H9 (cell line): Measurements from ENCODE around the gene CBFA2T2. TPM values are rescaled to one million over a fixed set of nuclear protein-coding genes. Genes with fewer than 3 reads are reported as not detected.
"Not testable (repeated sequence)": the region's sequence is repeated elsewhere in the genome, so short reads cannot be mapped to it uniquely, and the experiment has no call there.

Experiments used
- DNase-seq: peaks from one replicate; pipeline ENCODE4 v3.0.0-alpha.2; 2017
- H2AFZ ChIP-seq: one replicate; pipeline ENCODE4 v1.6.1; 2013; ENCODE audit warnings: mild to moderate bottlenecking, low read length, control low read depth, moderate library complexity
- H2AK5ac ChIP-seq: 2 replicates; pipeline ENCODE4 v1.6.1; 2013; ENCODE audit warnings: low read length, control low read depth, mixed read lengths; ENCODE audit not compliant: insufficient read length
- H2BK120ac ChIP-seq: one replicate; pipeline ENCODE4 v1.6.1; 2013; ENCODE audit warnings: low read depth, mild to moderate bottlenecking, low read length, control low read depth, inconsistent platforms; ENCODE audit not compliant: poor library complexity, severe bottlenecking
- H2BK12ac ChIP-seq: 2 replicates; pipeline ENCODE4 v1.6.1; 2013; ENCODE audit warnings: low read length, control low read depth, mixed read lengths, low read depth; ENCODE audit not compliant: insufficient read length
- H2BK15ac ChIP-seq: 2 replicates; pipeline ENCODE4 v1.6.1; 2013; ENCODE audit warnings: low read depth, low read length, control low read depth
- H2BK20ac ChIP-seq: one replicate; pipeline ENCODE4 v1.6.1; 2013; ENCODE audit warnings: low read depth, mild to moderate bottlenecking, low read length, control low read depth, inconsistent platforms; ENCODE audit not compliant: poor library complexity, severe bottlenecking
- H2BK5ac ChIP-seq: 2 replicates; pipeline ENCODE4 v1.6.1; 2013; ENCODE audit warnings: low read length, control low read depth, mixed read lengths; ENCODE audit not compliant: insufficient read length
- H3K14ac ChIP-seq: 2 replicates; pipeline ENCODE4 v1.6.1; 2013; ENCODE audit warnings: low read length, control low read depth; ENCODE audit not compliant: insufficient read depth
- H3K18ac ChIP-seq: 2 replicates; pipeline ENCODE4 v1.6.1; 2013; ENCODE audit warnings: low read depth, mild to moderate bottlenecking, mixed read lengths, low read length, control low read depth; ENCODE audit not compliant: insufficient read length
- H3K23ac ChIP-seq: 2 replicates; pipeline ENCODE4 v1.6.1; 2013; ENCODE audit warnings: low read length, control low read depth, mixed read lengths, low read depth; ENCODE audit not compliant: insufficient read length
- H3K23me2 ChIP-seq: 2 replicates; pipeline ENCODE4 v1.6.1; 2013; ENCODE audit warnings: low read depth, mild to moderate bottlenecking, mixed read lengths, low read length, control low read depth; ENCODE audit not compliant: insufficient read length, poor library complexity, severe bottlenecking
- H3K27ac ChIP-seq: 2 replicates; pipeline ENCODE4 v1.5.1; 2013; ENCODE audit warnings: low read length, control low read depth, mixed read lengths, low read depth; ENCODE audit not compliant: insufficient read length
- H3K27me3 ChIP-seq: 2 replicates; pipeline ENCODE4 v1.6.1; 2013; ENCODE audit warnings: low read length, control low read depth, inconsistent platforms; ENCODE audit not compliant: insufficient read depth
- H3K4ac ChIP-seq: 2 replicates; pipeline ENCODE4 v1.6.1; 2013; ENCODE audit warnings: low read depth, mild to moderate bottlenecking, control low read depth, inconsistent platforms, low read length, moderate library complexity
- H3K4me1 ChIP-seq: 2 replicates; pipeline ENCODE4 v1.6.1; 2013; ENCODE audit warnings: low read length, control low read depth, inconsistent platforms; ENCODE audit not compliant: insufficient read depth
- H3K4me2 ChIP-seq: 2 replicates; pipeline ENCODE4 v1.6.1; 2013; ENCODE audit warnings: low read length, control low read depth, mixed read lengths; ENCODE audit not compliant: insufficient read length, insufficient read depth
- H3K56ac ChIP-seq: 2 replicates; pipeline ENCODE4 v1.6.1; 2013; ENCODE audit warnings: low read depth, mild to moderate bottlenecking, mixed read lengths, low read length, control low read depth; ENCODE audit not compliant: insufficient read length
- H3K79me1 ChIP-seq: 2 replicates; pipeline ENCODE4 v1.6.1; 2013; ENCODE audit warnings: low read depth, mild to moderate bottlenecking, moderate library complexity, low read length, control low read depth, inconsistent platforms; ENCODE audit not compliant: insufficient read depth, poor library complexity, severe bottlenecking
- H3K79me2 ChIP-seq: 2 replicates; pipeline ENCODE4 v1.6.1; 2013; ENCODE audit warnings: low read length, control low read depth, inconsistent platforms; ENCODE audit not compliant: insufficient read depth
- H3K9ac ChIP-seq: 2 replicates; pipeline ENCODE4 v1.6.1; 2013; ENCODE audit warnings: low read length, control low read depth, mixed read lengths; ENCODE audit not compliant: insufficient read length; ENCODE audit errors: extremely low read depth
- H3K9me3 ChIP-seq: one replicate; pipeline ENCODE4 v1.6.1; 2013; ENCODE audit warnings: low read depth, low read length, inconsistent platforms; ENCODE audit not compliant: control insufficient read depth
- H3T11ph ChIP-seq: one replicate; pipeline ENCODE4 v1.6.1; 2013; ENCODE audit warnings: mild to moderate bottlenecking, low read length, control low read depth, inconsistent platforms
- H4K20me1 ChIP-seq: one replicate; pipeline ENCODE4 v1.6.1; 2013; ENCODE audit not compliant: control insufficient read depth, insufficient read length, insufficient read depth
- H4K5ac ChIP-seq: 2 replicates; pipeline ENCODE4 v1.6.1; 2013; ENCODE audit warnings: low read depth, mild to moderate bottlenecking, mixed read lengths, low read length, control low read depth; ENCODE audit not compliant: insufficient read length
- H4K8ac ChIP-seq: replicated peaks from 2 replicates; pipeline ENCODE4 v1.6.1; 2013; ENCODE audit warnings: low read length, control low read depth, mixed read lengths, low read depth; ENCODE audit not compliant: insufficient read length
- H4K91ac ChIP-seq: 2 replicates; pipeline ENCODE4 v1.6.1; 2013; ENCODE audit warnings: low read depth, mild to moderate bottlenecking, moderate library complexity, mixed read lengths, low read length, control low read depth; ENCODE audit not compliant: insufficient read length
- H3K27ac Mint-ChIP-seq, 3 experiments: 2 replicates in 2 of 3; 3 replicates in 1 of 3; pipeline ENCODE4 v1.8.0; 2020 to 2021; ENCODE audit warnings: mixed read lengths in 3 of 3, mild to moderate bottlenecking in 1 of 3, moderate library complexity in 1 of 3
- H3K27me3 Mint-ChIP-seq: 2 replicates; pipeline ENCODE4 v1.8.0; 2021; ENCODE audit warnings: low read depth, mild to moderate bottlenecking, moderate library complexity, mixed read lengths
- H3K36me3 Mint-ChIP-seq, 3 experiments: 2 replicates in 2 of 3; 3 replicates in 1 of 3; pipeline ENCODE4 v1.8.0; 2020 to 2021; ENCODE audit warnings: low read depth in 3 of 3, mixed read lengths in 3 of 3; ENCODE audit not compliant: insufficient read depth in 1 of 3
- H3K4me1 Mint-ChIP-seq, 2 experiments: 2 replicates each; pipeline ENCODE4 v1.8.0; 2020; ENCODE audit warnings: mixed read lengths in 2 of 2
- H3K4me3 Mint-ChIP-seq, 2 experiments: 2 replicates in 1 of 2; 3 replicates in 1 of 2; pipeline ENCODE4 v1.8.0; 2020 to 2021; ENCODE audit warnings: mild to moderate bottlenecking in 2 of 2, mixed read lengths in 2 of 2, moderate library complexity in 1 of 2
- H3K9me3 Mint-ChIP-seq, 2 experiments: 2 replicates in 1 of 2; 3 replicates in 1 of 2; pipeline ENCODE4 v1.8.0; 2020; ENCODE audit warnings: mild to moderate bottlenecking in 2 of 2, mixed read lengths in 2 of 2, moderate library complexity in 1 of 2
- WGBS: extraction: QIAGEN DNeasy Blood & Tissue Kit; methylation state at CpG from one replicate; pipeline ENCODE4 v1.1.7; 2013; ENCODE audit warnings: missing lambda C conversion rate, low lambda C conversion rate, mixed read lengths; ENCODE audit not compliant: insufficient read length; ENCODE audit errors: extremely low coverage; 5-methylcytosine and 5-hydroxymethylcytosine counted together
- total RNA-seq: library from RNA; stranded (reverse); gene quantifications from 2 replicates; pipeline ENCODE4 v1.2.1, GENCODE V29; 2021
- TF ChIP-seq, protein P1 (sequence below): fragments of 200-600 bp; sonication (generic); conservative IDR thresholded peaks from 3 replicates; pipeline ENCODE4 v1.8.0; 2021; ENCODE audit warnings: antibody characterized with exemption, mild to moderate bottlenecking

Gene CBFA2T2
- total RNA-seq, 1 experiment from 2014 or later: 11.2 TPM

DNA sequence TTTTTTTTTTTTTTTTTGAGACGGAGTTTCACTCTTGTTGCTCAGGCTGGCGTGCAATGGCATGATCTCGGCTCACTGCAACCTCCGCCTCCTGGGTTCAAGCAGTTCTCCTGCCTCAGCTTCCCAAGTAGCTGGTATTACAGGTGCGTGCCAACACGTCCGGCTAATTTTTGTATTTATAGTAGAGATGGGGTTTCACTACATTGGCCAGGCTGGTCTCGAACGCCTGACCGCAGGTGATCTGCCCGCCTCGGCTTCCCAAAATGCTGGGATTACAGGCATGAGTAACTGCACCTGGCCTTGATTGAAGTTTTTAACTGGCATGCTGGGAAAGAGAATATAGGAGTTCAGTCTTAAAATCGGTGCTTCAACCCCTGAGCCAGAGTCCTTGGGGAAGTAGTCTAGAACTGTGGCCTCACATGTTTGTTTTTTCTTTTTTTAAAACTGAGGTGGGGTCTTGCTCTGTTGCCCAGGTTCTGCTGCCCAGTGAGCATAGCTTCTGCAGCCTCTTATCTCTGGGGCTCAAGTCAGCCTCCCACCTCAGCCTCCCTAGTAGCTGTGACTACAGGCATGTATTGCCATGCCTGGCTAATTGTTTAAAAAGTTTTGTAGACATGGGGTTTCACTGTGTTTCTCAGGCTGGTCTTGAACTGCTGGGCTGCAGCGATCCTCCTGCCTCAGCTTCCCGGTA is 3.3 kb downstream of the CBFA2T2 start:
- Histone ChIP-seq H3K56ac (no peak overlapping the region), H4K20me1 (no peaks in the 10 kb centered on the region), H3K79me1 (no peaks in the 10 kb centered on the region), H4K5ac (no peak overlapping the region), H3K23me2 (peaks cover 11% of the 10 kb centered on the region), H3K4me1 (no peaks in the 10 kb centered on the region), H3K9ac (no peak overlapping the region), H2AK5ac (no peak overlapping the region), H4K91ac (no peak overlapping the region), H3K9me3 (no peaks in the 10 kb centered on the region), H2BK120ac (no peak overlapping the region), H3K4me2 (no peak overlapping the region), H3K27me3 (no peaks in the 10 kb centered on the region), H3K27ac (no peak overlapping the region), H2AFZ (no peak overlapping the region), H3K14ac (no peak overlapping the region), H2BK5ac (no peak overlapping the region), H2BK15ac (no peak overlapping the region), H3K23ac (no peak overlapping the region), H2BK20ac (no peak overlapping the region), H3K18ac (no peak overlapping the region), H2BK12ac (no peak overlapping the region), H3T11ph (no peak overlapping the region), H4K8ac (no peak overlapping the region), H3K4ac (no peak overlapping the region), H3K79me2 (no peaks in the 10 kb centered on the region)
- no CpG with 5 or more reads among the region's 15 CpGs for WGBS
- TF ChIP-seq, protein P1, sequence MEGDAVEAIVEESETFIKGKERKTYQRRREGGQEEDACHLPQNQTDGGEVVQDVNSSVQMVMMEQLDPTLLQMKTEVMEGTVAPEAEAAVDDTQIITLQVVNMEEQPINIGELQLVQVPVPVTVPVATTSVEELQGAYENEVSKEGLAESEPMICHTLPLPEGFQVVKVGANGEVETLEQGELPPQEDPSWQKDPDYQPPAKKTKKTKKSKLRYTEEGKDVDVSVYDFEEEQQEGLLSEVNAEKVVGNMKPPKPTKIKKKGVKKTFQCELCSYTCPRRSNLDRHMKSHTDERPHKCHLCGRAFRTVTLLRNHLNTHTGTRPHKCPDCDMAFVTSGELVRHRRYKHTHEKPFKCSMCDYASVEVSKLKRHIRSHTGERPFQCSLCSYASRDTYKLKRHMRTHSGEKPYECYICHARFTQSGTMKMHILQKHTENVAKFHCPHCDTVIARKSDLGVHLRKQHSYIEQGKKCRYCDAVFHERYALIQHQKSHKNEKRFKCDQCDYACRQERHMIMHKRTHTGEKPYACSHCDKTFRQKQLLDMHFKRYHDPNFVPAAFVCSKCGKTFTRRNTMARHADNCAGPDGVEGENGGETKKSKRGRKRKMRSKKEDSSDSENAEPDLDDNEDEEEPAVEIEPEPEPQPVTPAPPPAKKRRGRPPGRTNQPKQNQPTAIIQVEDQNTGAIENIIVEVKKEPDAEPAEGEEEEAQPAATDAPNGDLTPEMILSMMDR: no peak
- DNase-seq: no peak
- Mint-ChIP-seq H3K27ac (no peak overlapping the region), H3K4me1 (peaks cover 10 to 19% of the 10 kb centered on the region in 2 experiments), H3K9me3 (no peaks in the 10 kb centered on the region; a peak in 1 of 5 replicates), H3K27me3 (no peaks in the 10 kb centered on the region), H3K4me3 (no peak overlapping the region), H3K36me3 (peaks cover 0 to 6% (median 0%) of the 10 kb centered on the region in 3 experiments; a peak in 3 of 7 replicates)

DNA sequence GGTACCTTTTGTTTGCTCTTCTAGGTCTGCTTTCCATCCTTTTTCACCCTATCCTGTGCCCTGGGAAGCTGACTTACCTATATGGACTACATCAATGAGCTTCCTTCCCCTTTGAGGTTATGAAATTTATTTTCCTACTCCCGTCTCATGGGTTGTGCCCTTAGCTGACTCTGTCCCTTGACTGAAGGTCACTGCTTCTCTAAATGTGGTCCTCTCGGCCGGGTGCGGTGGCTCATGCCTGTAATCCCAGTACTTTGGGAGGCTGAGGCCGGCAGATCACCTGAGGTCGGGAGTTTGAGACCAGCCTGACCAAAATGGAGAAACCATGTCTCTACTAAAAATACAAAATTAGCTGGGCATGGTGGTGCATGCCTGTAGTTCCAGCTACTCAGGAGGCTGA is 6.9 kb downstream of the CBFA2T2 start:
- H3K23ac ChIP-seq, H3K56ac ChIP-seq: not testable (repeated sequence)
- H3K27ac Mint-ChIP-seq: peak overlapping the region in 1 of 3 experiments; percentile 13; a peak in 2 of 7 replicates

More for the DNA sequence above, 6.9 kb downstream of the CBFA2T2 start:
- not testable (repeated sequence) for H3T11ph ChIP-seq, H3K18ac ChIP-seq, H3K4me3 Mint-ChIP-seq, H4K91ac ChIP-seq, H3K14ac ChIP-seq, H3K9me3 Mint-ChIP-seq, H2BK5ac ChIP-seq, H4K8ac ChIP-seq, H2BK15ac ChIP-seq, H3K23me2 ChIP-seq, H3K36me3 Mint-ChIP-seq, DNase-seq, H3K4me2 ChIP-seq, H3K79me2 ChIP-seq, H3K4me1 ChIP-seq, H2BK120ac ChIP-seq, H2BK12ac ChIP-seq, H3K9ac ChIP-seq, H4K20me1 ChIP-seq, H3K27ac ChIP-seq, H3K4ac ChIP-seq, H2AFZ ChIP-seq, H4K5ac ChIP-seq, H3K27me3 Mint-ChIP-seq, H3K79me1 ChIP-seq, H3K9me3 ChIP-seq, H2AK5ac ChIP-seq, H2BK20ac ChIP-seq, H3K27me3 ChIP-seq
- WGBS: no CpG with 5 or more reads among the region's 6 CpGs
- peaks cover 9 to 18% of the 10 kb centered on the region in 2 experiments for H3K4me1 Mint-ChIP-seq
